ENCODE results near the gene ME3. TPM values are rescaled to one million over a fixed set of nuclear protein-coding genes. Genes with fewer than 3 reads are reported as not detected.
A peak's percentile ranks its signal among the peaks of the same experiment; 100 is the strongest.

The ME3 gene
- total and polyA plus RNA-seq, 2 experiments from 2014 or later, result 7.5 to 10.9 TPM

GRCh38 chr11:86595451-86595850 is 77.0 kb downstream of the ME3 start:
- H3K9ac ChIP-seq, result no peak overlapping the region
- WGBS, 2 experiments (ENCODE audit: low coverage in 1 of 2, low lambda C conversion rate in 2 of 2, missing lambda C conversion rate in 2 of 2), result 97 to 98% methylated on average over 3 of the region's 3 CpGs

GRCh38 chr11:86594746-86595145 is 77.7 kb downstream of the ME3 start:
- H3K27ac ChIP-seq, result no peak overlapping the region
- H4K20me1 ChIP-seq (ENCODE audit: insufficient read depth), result no peaks in the 10 kb centered on the region
- H3K9ac ChIP-seq, result no peak overlapping the region
- DNase-seq, result peak; percentile 53
- in situ Hi-C loops (cut with MboI), result loop anchor here (10.0 kb wide), 1 partner anchor 140 kb away; no protein-coding TSS in a partner anchor
- no peaks in the 10 kb centered on the region for H3K79me2 ChIP-seq (ENCODE audit: insufficient read depth)
- no peaks in the 10 kb centered on the region for H3K9me3 ChIP-seq (ENCODE audit: low read depth)
- TF ChIP-seq EZH2phosphoT487 (IDR thresholded peaks at IDR 0.05; ENCODE audit: insufficient read depth, low read depth) (no peak), EZH2 (IDR thresholded peaks at IDR 0.05; ENCODE audit: insufficient read depth, poor library complexity, severe bottlenecking) (no peak)
- H3F3A ChIP-seq (ENCODE audit: insufficient read depth), result peaks cover 15% of the 10 kb centered on the region
- no peaks in the 10 kb centered on the region for H3K36me3 ChIP-seq (ENCODE audit: low read depth)
- no peaks in the 10 kb centered on the region for H3K27me3 ChIP-seq (replicated peaks; ENCODE audit: insufficient read depth)
- peaks cover 27% of the 10 kb centered on the region for H3K4me1 ChIP-seq (ENCODE audit: insufficient read depth)
- H3K4me2 ChIP-seq (ENCODE audit: unreplicated experiment), result no peak overlapping the region
- no peaks in the 10 kb centered on the region for H3K9me2 ChIP-seq (ENCODE audit: insufficient read depth)
- no peak overlapping the region for H2AFZ ChIP-seq
- no peak overlapping the region for H3K4me3 ChIP-seq

More at GRCh38 chr11:86595451-86595850, 77.0 kb downstream of the ME3 start:
- H3K36me3 ChIP-seq (ENCODE audit: low read depth), result no peaks in the 10 kb centered on the region
- no peaks in the 10 kb centered on the region for H3K9me3 ChIP-seq (ENCODE audit: low read depth)
- no peaks in the 10 kb centered on the region for H3K27me3 ChIP-seq (replicated peaks; ENCODE audit: insufficient read depth)
- DNase-seq, result no peak
- in situ Hi-C loops (cut with MboI), result loop anchor here (10.0 kb wide), 1 partner anchor 141 kb away; no protein-coding TSS in a partner anchor
- no peak overlapping the region for H3K27ac ChIP-seq
- no peak overlapping the region for H2AFZ ChIP-seq
- H3K4me3 ChIP-seq, result no peak overlapping the region
- no peaks in the 10 kb centered on the region for H4K20me1 ChIP-seq (ENCODE audit: insufficient read depth)
- no peak overlapping the region for H3K4me2 ChIP-seq (ENCODE audit: unreplicated experiment)
- peaks cover 15% of the 10 kb centered on the region for H3F3A ChIP-seq (ENCODE audit: insufficient read depth)
- H3K4me1 ChIP-seq (ENCODE audit: insufficient read depth), result peaks cover 27% of the 10 kb centered on the region
- H3K79me2 ChIP-seq (ENCODE audit: insufficient read depth), result no peaks in the 10 kb centered on the region
- H3K9me2 ChIP-seq (ENCODE audit: insufficient read depth), result no peaks in the 10 kb centered on the region
- TF ChIP-seq EZH2 (IDR thresholded peaks at IDR 0.05; ENCODE audit: insufficient read depth, poor library complexity, severe bottlenecking) (no peak), EZH2phosphoT487 (IDR thresholded peaks at IDR 0.05; ENCODE audit: insufficient read depth, low read depth) (no peak)

- Histone ChIP-seq H3K27ac (no peak overlapping the region), H3K27me3 (replicated peaks; ENCODE audit: insufficient read depth) (no peaks in the 10 kb centered on the region), H3K4me1 (ENCODE audit: insufficient read depth) (peaks cover 27% of the 10 kb centered on the region), H3K9me3 (ENCODE audit: low read depth) (no peaks in the 10 kb centered on the region), H3F3A (ENCODE audit: insufficient read depth) (peaks cover 15% of the 10 kb centered on the region), H3K4me3 (no peak overlapping the region), H4K20me1 (ENCODE audit: insufficient read depth) (no peaks in the 10 kb centered on the region), H3K4me2 (ENCODE audit: unreplicated experiment) (no peak overlapping the region), H3K36me3 (ENCODE audit: low read depth) (no peaks in the 10 kb centered on the region), H3K9me2 (ENCODE audit: insufficient read depth) (no peaks in the 10 kb centered on the region), H3K79me2 (ENCODE audit: insufficient read depth) (no peaks in the 10 kb centered on the region), H2AFZ (no peak overlapping the region), H3K9ac (no peak overlapping the region)
- in situ Hi-C loops (cut with MboI), result loop anchor here (10.0 kb wide), 1 partner anchor 139 kb away; no protein-coding TSS in a partner anchor
- no peak for TF ChIP-seq EZH2phosphoT487 (IDR thresholded peaks at IDR 0.05; ENCODE audit: insufficient read depth, low read depth)
- no peak for TF ChIP-seq EZH2 (IDR thresholded peaks at IDR 0.05; ENCODE audit: insufficient read depth, poor library complexity, severe bottlenecking)
- DNase-seq, result peak; percentile 11
- WGBS, 2 experiments (ENCODE audit: low coverage in 1 of 2, low lambda C conversion rate in 2 of 2, missing lambda C conversion rate in 2 of 2), result 94 to 98% methylated on average over 4 of the region's 4 CpGs
Measured at GRCh38 chr11:86593833-86594232, 78.6 kb downstream of the ME3 start.

- no peaks in the 10 kb centered on the region for H3K9me3 ChIP-seq (ENCODE audit: low read depth)
- H4K20me1 ChIP-seq (ENCODE audit: insufficient read depth), result no peaks in the 10 kb centered on the region
- no peaks in the 10 kb centered on the region for H3K36me3 ChIP-seq (ENCODE audit: low read depth)
- H3K9me2 ChIP-seq (ENCODE audit: insufficient read depth), result no peaks in the 10 kb centered on the region
- no peak overlapping the region for H3K4me3 ChIP-seq
- TF ChIP-seq EZH2phosphoT487 (IDR thresholded peaks at IDR 0.05; ENCODE audit: insufficient read depth, low read depth) (no peak), EZH2 (IDR thresholded peaks at IDR 0.05; ENCODE audit: insufficient read depth, poor library complexity, severe bottlenecking) (no peak)
- WGBS, 2 experiments (ENCODE audit: low coverage in 1 of 2, low lambda C conversion rate in 2 of 2, missing lambda C conversion rate in 2 of 2), result 75 to 76% methylated on average over 5 of the region's 5 CpGs
- no peaks in the 10 kb centered on the region for H3K27me3 ChIP-seq (replicated peaks; ENCODE audit: insufficient read depth)
- H3F3A ChIP-seq (ENCODE audit: insufficient read depth), result peaks cover 15% of the 10 kb centered on the region
- in situ Hi-C loops (cut with MboI), result loop anchor here (10.0 kb wide), 1 partner anchor 138 kb away; no protein-coding TSS in a partner anchor
- H3K4me2 ChIP-seq (ENCODE audit: unreplicated experiment), result peak overlapping the region; percentile 61
- H3K79me2 ChIP-seq (ENCODE audit: insufficient read depth), result no peaks in the 10 kb centered on the region
- peak overlapping the region; percentile 34 for H3K9ac ChIP-seq
- peak overlapping the region; percentile 54 for H3K27ac ChIP-seq
- H3K4me1 ChIP-seq (ENCODE audit: insufficient read depth), result peaks cover 27% of the 10 kb centered on the region
- peak; percentile 70 for DNase-seq
- H2AFZ ChIP-seq, result no peak overlapping the region
Measured at GRCh38 chr11:86592659-86593451, 79.6 kb downstream of the ME3 start.

Data from GM23248 (cell line).